Left ventricle myocardium inferior (tissue), 1 donor: ENCODE data around the gene LYPD1. TPM values are rescaled to one million over a fixed set of nuclear protein-coding genes. Genes with fewer than 3 reads are reported as not detected.
A peak's percentile ranks its signal among the peaks of the same experiment; 100 is the strongest.

Source experiments
- DNase-seq: peaks from one replicate; pipeline ENCODE4 v3.0.0-alpha.2; 2020
- H3K27ac ChIP-seq: fragments of 200-600 bp; replicated peaks from 2 replicates; pipeline ENCODE4 v1.8.0; 2021
- H3K27me3 ChIP-seq: fragments of 200-600 bp; 2 replicates; pipeline ENCODE4 v1.8.0; 2021; ENCODE audit warnings: low read depth
- H3K36me3 ChIP-seq: fragments of 200-600 bp; 2 replicates; pipeline ENCODE4 v1.8.0; 2021
- H3K4me1 ChIP-seq: fragments of 200-600 bp; 2 replicates; pipeline ENCODE4 v1.8.0; 2021
- H3K4me3 ChIP-seq: fragments of 200-600 bp; 2 replicates; pipeline ENCODE4 v1.8.0; 2021; ENCODE audit warnings: mild to moderate bottlenecking, moderate library complexity
- H3K9me3 ChIP-seq: fragments of 200-600 bp; replicated peaks from 2 replicates; pipeline ENCODE4 v1.8.0; 2021
- intact Hi-C: fragments of 100-400 bp; cut with micrococcal nuclease; formaldehyde crosslinking; loops from one replicate; pipeline ENCODE4 v1.11.0; 2022
- total RNA-seq: library from RNA; stranded (reverse); fragmentation: NEBNext Ultra II Directional; extraction: Animal tissue kit (Norgen Biotek cat#: 25700); gene quantifications from one replicate; pipeline ENCODE4 v1.2.1, GENCODE V29; 2021
- TF ChIP-seq, protein P1 (sequence below): fragments of 200-600 bp; IDR thresholded peaks from 2 replicates; pipeline ENCODE4 v1.8.0; 2021; ENCODE audit warnings: antibody characterized with exemption, mild to moderate bottlenecking, borderline replicate concordance
- donor health status: DM: no; HTN: yes; CAD: no; lungs with severe emphysema.

Gene LYPD1
- total RNA-seq, 1 donor from 2014 or later: not detected

DNA sequence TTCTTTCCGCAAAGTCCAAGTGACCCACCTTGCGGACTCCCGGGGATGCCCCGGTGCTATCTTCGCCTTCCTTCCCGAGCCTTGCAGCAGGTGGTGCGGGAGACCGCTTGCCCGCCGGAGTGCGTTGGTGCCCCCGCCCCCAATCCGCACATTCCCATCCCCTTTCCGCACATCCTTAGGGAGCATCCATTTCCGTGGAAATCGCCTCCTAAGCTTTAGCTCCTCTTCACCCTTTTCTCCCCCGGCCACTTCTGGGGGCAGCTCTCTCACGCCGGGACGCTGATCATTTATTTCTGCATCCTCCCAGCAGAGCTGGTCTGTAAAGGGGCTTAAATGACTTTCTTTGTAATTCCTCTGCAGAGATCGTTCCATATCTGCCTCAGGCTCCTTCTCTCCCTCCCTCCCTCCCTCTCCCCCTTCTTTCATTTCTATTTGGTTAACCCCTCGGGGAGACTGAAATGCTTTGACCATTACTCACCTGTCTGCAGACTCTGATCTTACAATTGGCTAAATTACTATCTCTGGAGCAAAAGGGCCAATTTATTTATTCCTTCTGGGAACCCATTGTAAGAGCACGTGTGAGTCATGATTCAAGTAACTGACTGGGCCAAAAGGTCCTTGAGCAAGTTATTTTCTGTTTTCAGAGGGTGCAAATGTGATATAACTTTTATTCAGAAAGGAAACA is 1.3 kb upstream of the LYPD1 start:
- no peak overlapping the region for H3K27ac ChIP-seq
- peak overlapping the region; percentile 69 for H3K4me3 ChIP-seq
- no peaks in the 10 kb centered on the region for H3K36me3 ChIP-seq
- no peak for DNase-seq
- peaks cover 30% of the 10 kb centered on the region for H3K4me1 ChIP-seq
- peaks cover 80% of the 10 kb centered on the region for H3K27me3 ChIP-seq
- TF ChIP-seq, protein P1, sequence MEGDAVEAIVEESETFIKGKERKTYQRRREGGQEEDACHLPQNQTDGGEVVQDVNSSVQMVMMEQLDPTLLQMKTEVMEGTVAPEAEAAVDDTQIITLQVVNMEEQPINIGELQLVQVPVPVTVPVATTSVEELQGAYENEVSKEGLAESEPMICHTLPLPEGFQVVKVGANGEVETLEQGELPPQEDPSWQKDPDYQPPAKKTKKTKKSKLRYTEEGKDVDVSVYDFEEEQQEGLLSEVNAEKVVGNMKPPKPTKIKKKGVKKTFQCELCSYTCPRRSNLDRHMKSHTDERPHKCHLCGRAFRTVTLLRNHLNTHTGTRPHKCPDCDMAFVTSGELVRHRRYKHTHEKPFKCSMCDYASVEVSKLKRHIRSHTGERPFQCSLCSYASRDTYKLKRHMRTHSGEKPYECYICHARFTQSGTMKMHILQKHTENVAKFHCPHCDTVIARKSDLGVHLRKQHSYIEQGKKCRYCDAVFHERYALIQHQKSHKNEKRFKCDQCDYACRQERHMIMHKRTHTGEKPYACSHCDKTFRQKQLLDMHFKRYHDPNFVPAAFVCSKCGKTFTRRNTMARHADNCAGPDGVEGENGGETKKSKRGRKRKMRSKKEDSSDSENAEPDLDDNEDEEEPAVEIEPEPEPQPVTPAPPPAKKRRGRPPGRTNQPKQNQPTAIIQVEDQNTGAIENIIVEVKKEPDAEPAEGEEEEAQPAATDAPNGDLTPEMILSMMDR: no peak
- H3K9me3 ChIP-seq: no peaks in the 10 kb centered on the region
- intact Hi-C loops: no loop called here

GRCh38 chr2:132670496-132671150 is 618 bp upstream of the LYPD1 start:
- intact Hi-C loops: no loop called here
- H3K4me3 ChIP-seq: peak overlapping the region; percentile 69

GRCh38 chr2:132668987-132669907 is 758 bp downstream of the LYPD1 start:
- no peaks in the 10 kb centered on the region for H3K36me3 ChIP-seq
- intact Hi-C loops: no loop called here
- TF ChIP-seq, protein P1: no peak
- no peak overlapping the region for H3K27ac ChIP-seq
- H3K27me3 ChIP-seq: peaks cover 98% of the 10 kb centered on the region
- peaks cover 30% of the 10 kb centered on the region for H3K4me1 ChIP-seq
- H3K9me3 ChIP-seq: no peaks in the 10 kb centered on the region
- DNase-seq: no peak
- peak overlapping the region; percentile 69 for H3K4me3 ChIP-seq

More at GRCh38 chr2:132670496-132671150, 618 bp upstream of the LYPD1 start:
- TF ChIP-seq, protein P1: no peak
- H3K4me1 ChIP-seq: peaks cover 30% of the 10 kb centered on the region
- H3K27ac ChIP-seq: no peak overlapping the region
- peaks cover 87% of the 10 kb centered on the region for H3K27me3 ChIP-seq
- H3K9me3 ChIP-seq: no peaks in the 10 kb centered on the region
- DNase-seq: peak; percentile 18
- H3K36me3 ChIP-seq: no peaks in the 10 kb centered on the region

GRCh38 chr2:132668189-132668823 is 1.7 kb downstream of the LYPD1 start:
- TF ChIP-seq, protein P1: peak; percentile 26
- Histone ChIP-seq H3K36me3 (no peaks in the 10 kb centered on the region), H3K27ac (no peak overlapping the region), H3K4me1 (peaks cover 30% of the 10 kb centered on the region), H3K27me3 (peaks cover 98% of the 10 kb centered on the region), H3K9me3 (no peaks in the 10 kb centered on the region), H3K4me3 (peak overlapping the region; percentile 69)
- intact Hi-C loops: no loop called here
- DNase-seq: no peak

- Histone ChIP-seq H3K4me1 (peaks cover 30% of the 10 kb centered on the region), H3K9me3 (no peaks in the 10 kb centered on the region), H3K36me3 (no peaks in the 10 kb centered on the region), H3K4me3 (no peak overlapping the region), H3K27ac (no peak overlapping the region), H3K27me3 (peaks cover 98% of the 10 kb centered on the region)
- intact Hi-C loops: no loop called here
- no peak for DNase-seq
- TF ChIP-seq, protein P1: no peak
These were observed 2.3 kb downstream of the LYPD1 start for GRCh38 chr2:132667706-132668105.
